NCI-H69 (cell line): ENCODE results near the gene NTRK2.

Source experiments
- DNase-seq: peaks from one replicate; lab custom pipeline; 2025; lab: John Stamatoyannopoulos, UW

The NTRK2 gene

GRCh38 chr9:84681516-84682285 is 12.2 kb downstream of the NTRK2 start:
- no peak for DNase-seq

GRCh38 chr9:84686068-84686467 is 16.5 kb downstream of the NTRK2 start:
- no peak for DNase-seq

- no peak for DNase-seq
Observed at GRCh38 chr9:84688956-84689355, 19.4 kb downstream of the NTRK2 start.

DNA sequence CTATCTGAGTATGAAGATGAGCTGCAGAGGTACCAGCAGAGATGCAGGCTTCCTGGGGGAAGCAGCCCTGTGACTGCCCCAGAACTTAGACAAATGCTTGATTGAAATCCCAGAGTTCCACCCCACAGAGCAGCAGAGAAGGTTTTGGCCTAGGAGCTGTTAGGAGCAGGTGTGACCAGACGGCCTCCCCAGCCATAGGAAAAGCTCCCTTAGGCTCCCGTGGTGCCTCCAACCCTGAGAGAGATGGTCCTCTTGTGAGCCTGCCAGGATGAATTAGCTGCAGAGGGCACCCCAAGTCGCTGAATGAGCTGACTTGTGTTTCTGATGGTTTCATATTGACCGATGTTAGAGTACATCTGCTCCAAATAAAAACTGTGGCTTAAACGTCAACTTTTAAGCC is 22.1 kb downstream of the NTRK2 start:
- DNase-seq = no peak

- DNase-seq = no peak
Observed at GRCh38 chr9:84694248-84694647, 24.7 kb downstream of the NTRK2 start.

GRCh38 chr9:84697042-84697441 is 27.5 kb downstream of the NTRK2 start:
- DNase-seq = no peak

DNA sequence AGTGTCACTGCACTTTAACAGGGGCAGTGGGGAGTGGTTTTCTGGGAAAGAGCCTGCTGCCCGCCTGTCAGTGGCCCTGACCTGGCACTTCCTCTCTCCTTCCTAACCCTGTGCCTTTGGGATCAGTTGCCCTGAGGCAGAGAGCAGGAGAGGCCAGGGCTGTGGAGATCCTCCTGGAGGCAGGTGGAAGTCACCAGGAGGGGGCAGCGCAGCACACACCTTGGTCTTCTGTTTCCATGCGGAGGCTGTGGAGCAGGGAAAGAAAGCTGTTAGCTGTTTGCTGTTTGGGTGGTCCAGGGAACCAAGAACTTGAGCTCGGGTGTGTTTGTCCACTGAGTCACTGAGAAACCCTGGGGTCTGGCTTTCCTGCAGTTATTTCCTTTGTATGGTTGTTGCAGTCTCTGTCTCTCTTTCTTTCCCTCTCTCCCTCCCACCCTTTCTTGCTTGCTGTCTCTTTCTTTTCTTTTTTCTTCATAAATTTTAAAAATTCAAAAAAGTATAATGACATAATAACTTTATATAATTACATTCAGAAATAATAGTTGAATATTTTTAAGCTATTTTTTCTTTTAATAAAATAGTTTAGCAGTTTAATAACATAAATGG is 28.1 kb downstream of the NTRK2 start:
- DNase-seq = peak; percentile 82

GRCh38 chr9:84698323-84698722 is 28.8 kb downstream of the NTRK2 start:
- no peak for DNase-seq

GRCh38 chr9:84699984-84700383 is 30.5 kb downstream of the NTRK2 start:
- no peak for DNase-seq

- no peak for DNase-seq
Observed at GRCh38 chr9:84701801-84702200, 32.3 kb downstream of the NTRK2 start.

DNA sequence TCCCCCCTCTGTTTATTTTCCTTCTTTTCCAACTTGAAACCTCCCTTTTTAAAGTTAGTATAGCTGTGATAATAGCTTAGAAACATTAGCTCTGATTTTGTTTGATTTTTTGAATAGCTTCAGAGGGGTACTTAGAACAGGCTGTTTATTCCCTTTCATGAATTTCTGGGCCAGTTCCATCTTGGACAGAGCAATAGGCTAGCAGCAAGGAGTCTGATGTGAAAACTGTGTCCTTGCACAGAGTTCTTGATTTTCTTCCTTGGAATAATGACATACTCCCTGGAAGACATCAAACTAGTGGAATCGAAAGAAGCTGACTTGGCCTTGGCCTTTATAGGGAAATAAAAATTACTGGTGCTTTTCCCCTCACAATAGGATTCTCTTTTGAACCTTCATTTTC is 32.9 kb downstream of the NTRK2 start:
- DNase-seq = no peak

GRCh38 chr9:84703793-84704192 is 34.3 kb downstream of the NTRK2 start:
- no peak for DNase-seq

DNA sequence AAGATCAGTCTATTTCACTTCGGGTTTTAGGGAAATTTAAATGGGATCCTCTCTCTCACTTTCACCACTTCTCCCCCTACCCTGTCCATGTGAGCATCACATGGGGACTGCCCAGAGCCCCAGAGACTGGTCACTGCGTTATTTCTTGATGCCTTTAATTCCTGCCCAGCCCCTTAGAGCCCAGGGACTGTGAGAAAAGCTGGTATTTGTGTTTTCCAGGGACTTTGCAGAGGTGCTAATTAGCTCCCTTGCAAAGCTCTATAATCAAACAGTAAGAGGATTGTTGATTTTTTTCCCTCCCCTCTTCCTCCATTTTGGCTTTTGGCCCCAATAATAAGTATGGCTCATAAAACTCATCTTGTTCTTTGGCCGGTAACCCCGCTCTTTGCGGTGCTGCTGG is 35.6 kb downstream of the NTRK2 start:
- peak; percentile 82 for DNase-seq

DNA sequence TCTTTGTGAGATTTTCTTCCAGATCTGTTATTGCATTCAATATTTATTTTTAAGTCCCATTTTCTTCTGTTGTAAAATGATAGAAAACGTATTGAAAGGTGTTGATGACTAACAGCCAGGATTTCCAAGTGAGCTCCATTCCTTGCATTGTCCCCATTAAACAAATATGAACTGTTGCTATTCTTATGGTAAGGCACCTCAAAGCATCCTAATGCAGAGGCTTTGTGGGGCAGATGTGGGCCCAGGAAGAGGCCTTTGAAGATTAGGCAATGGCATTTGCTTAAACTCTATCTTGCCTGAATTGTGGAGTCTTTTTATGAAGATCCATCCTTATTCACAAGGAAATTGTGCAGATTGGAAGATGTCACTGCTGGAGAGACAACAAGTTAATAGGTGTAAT is 38.9 kb downstream of the NTRK2 start:
- no peak for DNase-seq

- no peak for DNase-seq
Observed at GRCh38 chr9:84709056-84709455, 39.5 kb downstream of the NTRK2 start.

DNA sequence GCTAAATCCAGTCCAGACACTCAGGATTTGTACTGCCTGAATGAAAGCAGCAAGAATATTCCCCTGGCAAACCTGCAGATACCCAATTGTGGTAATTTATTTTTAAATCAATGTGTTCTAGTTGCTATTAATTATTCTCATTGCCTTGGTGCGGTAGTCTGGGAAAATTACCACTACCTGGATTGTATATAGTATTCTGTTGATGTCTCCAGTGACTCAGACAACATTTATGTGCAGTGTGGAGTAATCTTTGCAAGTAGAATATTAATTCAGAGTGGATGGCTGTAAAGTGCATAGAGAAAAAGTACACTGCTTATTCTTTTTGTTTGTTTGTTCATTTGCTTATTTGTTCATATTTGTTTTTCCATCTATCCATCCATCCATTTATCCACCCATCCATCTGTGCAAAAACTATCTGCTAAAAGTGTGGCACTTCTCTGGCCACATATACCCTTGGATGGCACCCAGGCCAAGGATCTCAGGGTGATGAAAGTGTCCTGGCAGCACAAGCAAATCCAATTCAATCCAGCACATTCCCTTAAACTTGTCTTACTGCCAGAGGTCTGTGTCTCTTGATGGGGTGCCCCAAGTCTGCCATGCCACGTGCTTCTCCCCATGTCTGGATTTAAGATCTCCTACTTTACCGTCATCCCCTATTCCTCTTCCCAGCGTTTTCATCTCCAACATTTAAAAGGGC is 41.3 kb downstream of the NTRK2 start:
- DNase-seq = no peak

DNA sequence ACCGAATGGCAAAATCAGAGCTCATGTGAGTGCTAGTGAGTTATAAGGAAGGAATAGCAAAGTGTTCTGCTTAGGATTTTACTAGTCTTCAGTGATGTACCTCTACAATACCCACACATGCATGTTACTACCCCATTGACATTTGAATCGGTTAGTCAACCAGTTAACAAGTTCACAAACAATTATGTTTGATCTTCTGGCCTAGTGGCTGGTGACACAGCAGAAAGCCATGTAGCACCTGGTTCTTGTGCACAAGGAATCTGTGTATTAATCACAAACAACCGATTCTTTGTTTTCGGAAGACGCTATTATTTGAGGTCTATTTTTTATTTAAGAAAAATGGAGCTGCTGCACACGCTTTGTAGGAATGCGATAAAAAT is 41.9 kb downstream of the NTRK2 start:
- DNase-seq = peak; percentile 17

DNA sequence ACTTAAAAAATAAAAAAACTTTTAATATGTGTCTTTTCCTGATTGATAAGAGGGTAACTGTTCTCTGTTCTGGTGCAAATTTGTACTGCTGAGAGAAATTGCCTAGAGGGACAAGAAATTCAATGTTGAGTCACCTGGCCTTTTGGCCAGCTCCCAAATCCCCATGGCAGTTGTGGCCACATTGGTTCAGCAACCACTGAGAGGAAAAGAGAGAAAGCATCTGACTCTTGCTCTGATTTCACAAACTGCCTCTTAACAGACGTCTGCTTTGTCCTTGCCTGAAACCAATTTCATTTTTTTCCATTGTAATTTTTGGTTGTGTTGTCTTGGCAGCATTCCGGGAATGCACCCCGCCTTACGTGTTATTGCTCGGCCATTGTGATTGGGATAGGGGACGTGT is 42.4 kb downstream of the NTRK2 start:
- peak; percentile 89 for DNase-seq

DNA sequence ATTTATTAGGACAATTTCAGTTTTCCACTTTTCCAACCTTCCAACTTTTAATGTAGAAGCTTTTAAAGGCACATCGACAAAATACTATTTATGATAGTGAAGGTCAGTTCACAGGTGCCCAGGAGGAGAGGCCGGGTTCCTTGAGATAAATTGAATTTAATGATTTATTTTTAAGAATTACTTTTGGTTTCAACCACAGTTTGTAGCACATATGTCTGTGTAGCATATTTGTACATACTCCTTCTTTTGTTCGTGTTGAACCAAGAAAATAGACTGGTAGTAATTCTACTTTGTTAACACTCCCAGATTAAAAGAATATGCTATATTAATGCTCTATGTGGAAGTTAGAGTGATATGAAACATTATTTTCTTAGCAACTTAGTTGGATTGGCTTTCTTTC is 46.7 kb downstream of the NTRK2 start:
- no peak for DNase-seq

DNA sequence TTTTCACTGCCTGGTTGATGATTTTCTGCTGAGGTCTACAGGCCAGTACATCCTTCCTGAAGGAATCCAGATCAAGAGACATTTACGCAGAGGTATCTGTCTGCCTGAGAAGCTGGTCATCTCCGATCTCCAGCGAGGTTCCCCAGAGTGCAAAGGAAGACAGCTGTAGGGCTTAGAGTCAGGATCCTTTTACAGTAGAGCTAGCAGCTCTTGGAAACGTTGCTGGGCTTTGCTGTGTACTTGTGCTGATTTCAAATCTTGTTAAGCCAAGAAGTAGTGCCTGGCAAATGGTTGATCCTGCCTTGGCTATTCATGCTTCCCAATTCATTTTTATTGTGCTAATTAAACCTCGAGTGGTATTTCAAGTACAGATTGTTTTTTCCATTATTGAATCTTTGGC is 48.9 kb downstream of the NTRK2 start:
- no peak for DNase-seq

DNA sequence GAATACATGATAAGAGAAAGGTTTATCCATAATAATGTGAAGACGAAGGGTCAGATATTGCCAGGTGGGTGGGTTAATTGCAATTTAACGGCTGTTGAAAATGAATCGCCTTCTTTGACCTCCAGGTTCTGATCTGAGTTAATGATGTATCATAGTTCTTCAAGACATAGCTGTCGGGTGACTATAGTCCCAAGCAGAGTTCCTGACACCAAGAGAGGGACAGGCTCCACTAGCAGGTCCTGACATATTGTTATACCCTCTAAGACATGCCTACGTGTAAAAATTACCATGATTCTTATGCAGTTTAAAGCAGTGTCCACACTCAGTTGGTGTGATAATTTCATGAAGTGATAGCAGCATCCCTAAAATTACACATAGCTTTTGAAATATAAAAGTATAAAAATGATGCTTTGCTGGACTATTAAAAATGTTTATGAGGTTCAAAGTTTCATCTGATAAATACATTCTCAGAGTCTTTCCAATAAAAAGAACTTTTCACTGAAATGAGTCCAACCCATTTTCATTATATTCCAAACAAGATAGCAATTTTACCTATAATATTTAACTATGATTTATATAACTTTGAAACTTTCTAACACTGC is 53.0 kb downstream of the NTRK2 start:
- no peak for DNase-seq

DNA sequence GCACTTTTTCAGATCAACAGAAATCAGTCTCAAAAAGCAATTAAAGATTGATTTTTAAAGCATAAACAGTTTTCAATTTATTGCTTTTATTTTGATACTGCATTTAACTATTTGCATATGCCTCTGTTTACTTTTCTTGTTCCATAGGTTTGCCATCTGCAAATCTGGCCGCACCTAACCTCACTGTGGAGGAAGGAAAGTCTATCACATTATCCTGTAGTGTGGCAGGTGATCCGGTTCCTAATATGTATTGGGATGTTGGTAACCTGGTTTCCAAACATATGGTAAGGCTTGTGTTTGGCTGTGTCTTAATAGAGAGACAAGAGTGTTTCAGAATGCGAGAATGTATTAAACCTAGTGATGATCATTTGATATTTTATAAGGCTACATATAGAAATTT is 53.9 kb downstream of the NTRK2 start:
- DNase-seq = no peak

- no peak for DNase-seq
Observed at GRCh38 chr9:84731696-84732095, 62.2 kb downstream of the NTRK2 start.
